ENCODE results near the gene NIFK.

- TF ChIP-seq CTCF (IDR thresholded peaks at IDR 0.05) (no peak), EP300 (IDR thresholded peaks at IDR 0.05) (no peak)
Measured at GRCh38 chr2:121710470-121711170, 26.1 kb downstream of the NIFK start.
